Activated naive CD4-positive, alpha-beta T cell treated with anti-CD3 and anti-CD28 coated beads for 36 hours (primary cell): Measurements from ENCODE around the gene SOWAHC. TPM values are rescaled to one million over a fixed set of nuclear protein-coding genes. Genes with fewer than 3 reads are reported as not detected.
"Not testable (repeated sequence)": the region's sequence is repeated elsewhere in the genome, so short reads cannot be mapped to it uniquely, and the experiment has no call there.

ENCODE experiments used
- CTCF ChIA-PET: fragments of 350-600 bp; sonication (Branson Sonifier 250); formaldehyde crosslinking; loops from one replicate; lab custom pipeline; 2021; ENCODE audit warnings: antibody characterized with exemption; lab: Charles Lee
- DNase-seq: peaks from one replicate; pipeline ENCODE4 v3.0.0-alpha.2; 2020
- H3K27ac Mint-ChIP-seq: one replicate; pipeline ENCODE4 v1.8.0; 2021; ENCODE audit warnings: mild to moderate bottlenecking, mixed read lengths
- H3K27me3 Mint-ChIP-seq: one replicate; pipeline ENCODE4 v1.8.0; 2021; ENCODE audit warnings: low read depth, mixed read lengths
- H3K36me3 Mint-ChIP-seq: one replicate; pipeline ENCODE4 v1.8.0; 2021; ENCODE audit warnings: low read depth, mixed read lengths
- H3K4me1 Mint-ChIP-seq: one replicate; pipeline ENCODE4 v1.8.0; 2021; ENCODE audit warnings: low read depth, mixed read lengths
- H3K4me3 Mint-ChIP-seq: one replicate; pipeline ENCODE4 v1.8.0; 2021; ENCODE audit warnings: mild to moderate bottlenecking, moderate library complexity, mixed read lengths
- H3K9me3 Mint-ChIP-seq: one replicate; pipeline ENCODE4 v1.8.0; 2021; ENCODE audit warnings: mixed read lengths
- intact Hi-C: fragments of 100-400 bp; cut with micrococcal nuclease; formaldehyde crosslinking; loops from one replicate; pipeline ENCODE4 v1.15.1; 2023
- total RNA-seq, 2 experiments: library from RNA; stranded (reverse); gene quantifications; one replicate each; pipeline ENCODE4 v1.2.3, GENCODE V29; 2021

The SOWAHC gene
- total RNA-seq, 2 experiments from 2014 or later: 0.38 to 0.44 TPM

DNA sequence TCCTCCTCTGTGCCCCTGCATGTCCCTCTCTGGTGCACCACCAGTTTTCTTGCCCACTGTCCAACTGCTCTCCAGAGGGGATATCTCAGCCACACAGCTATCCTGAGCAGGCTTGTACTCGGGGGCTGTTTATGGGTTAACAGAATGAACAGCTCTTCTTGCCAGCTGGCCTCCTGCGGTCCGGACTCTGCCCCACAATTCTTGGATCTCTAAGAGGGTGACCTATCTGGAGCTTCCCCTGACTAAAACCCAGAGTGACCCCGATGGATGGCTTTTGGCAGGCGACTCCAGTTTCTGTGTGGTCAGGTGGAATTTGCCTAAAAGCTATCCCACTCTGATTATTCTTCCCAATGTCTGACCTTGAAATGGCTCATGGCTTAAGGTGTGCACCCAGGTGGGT lies 9.1 kb downstream of the SOWAHC start:
- DNase-seq: no peak
- Mint-ChIP-seq H3K9me3 (no peaks in the 10 kb centered on the region), H3K27ac (no peak overlapping the region), H3K4me3 (no peak overlapping the region), H3K27me3 (peaks cover 17% of the 10 kb centered on the region), H3K36me3 (no peaks in the 10 kb centered on the region), H3K4me1 (no peaks in the 10 kb centered on the region)
- intact Hi-C loops: no loop called here
- CTCF ChIA-PET: interaction anchor here (1.9 kb wide), 1 partner anchor 80 kb away, joined by 4 read pairs; no protein-coding TSS in a partner anchor

DNA sequence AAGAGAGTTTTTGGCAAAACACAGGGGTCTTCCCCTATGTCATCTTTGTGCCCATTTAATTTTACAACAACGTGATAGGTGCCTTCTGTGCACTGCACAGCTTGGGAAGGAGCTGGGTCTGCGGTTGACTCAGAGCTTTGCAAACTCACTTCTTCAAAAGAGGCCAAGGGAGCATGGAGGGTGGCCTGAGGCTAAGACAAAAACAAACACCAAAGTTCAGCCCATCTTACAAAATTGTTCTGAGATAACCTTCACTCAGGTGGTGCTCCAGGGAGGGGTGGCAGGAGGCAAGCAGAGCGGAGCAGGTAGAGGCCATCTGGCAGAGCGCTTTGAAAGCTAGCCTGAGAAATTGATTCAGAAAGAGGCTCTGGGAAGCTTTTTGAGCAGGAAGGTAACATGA lies 9.8 kb downstream of the SOWAHC start:
- CTCF ChIA-PET: interaction anchor here (1.9 kb wide), 1 partner anchor 81 kb away, joined by 4 read pairs; no protein-coding TSS in a partner anchor

DNA sequence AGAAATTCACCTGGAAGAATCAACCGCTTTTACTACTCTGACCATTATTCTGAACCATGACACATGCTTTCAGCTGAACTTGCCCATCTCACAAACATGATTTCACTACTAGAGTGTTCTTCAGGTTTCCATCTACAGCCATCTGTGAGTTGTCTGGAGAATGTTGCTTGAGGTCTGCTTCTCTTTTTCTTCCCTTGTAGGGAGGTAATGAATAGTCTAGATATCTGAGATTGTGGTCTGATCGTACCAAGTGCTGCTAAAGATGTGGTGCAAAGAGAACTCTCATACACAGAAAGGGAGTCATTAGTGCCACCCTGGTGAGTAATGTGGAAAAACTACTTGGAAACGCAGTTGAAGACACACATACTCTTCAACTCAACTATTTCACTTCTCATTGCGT lies 10.2 kb downstream of the SOWAHC start:
- Mint-ChIP-seq H3K4me3 (no peak overlapping the region), H3K9me3 (no peaks in the 10 kb centered on the region), H3K27me3 (peaks cover 10% of the 10 kb centered on the region), H3K27ac (no peak overlapping the region), H3K36me3 (no peaks in the 10 kb centered on the region), H3K4me1 (no peaks in the 10 kb centered on the region)
- no peak for DNase-seq
- CTCF ChIA-PET: no interaction called here
- intact Hi-C loops: no loop called here

More for the DNA sequence above, 9.8 kb downstream of the SOWAHC start:
- H3K9me3 Mint-ChIP-seq: no peaks in the 10 kb centered on the region
- H3K4me3 Mint-ChIP-seq: no peak overlapping the region
- H3K27ac Mint-ChIP-seq: no peak overlapping the region
- intact Hi-C loops: no loop called here
- peaks cover 15% of the 10 kb centered on the region for H3K27me3 Mint-ChIP-seq
- no peaks in the 10 kb centered on the region for H3K36me3 Mint-ChIP-seq
- DNase-seq: no peak
- H3K4me1 Mint-ChIP-seq: no peaks in the 10 kb centered on the region

DNA sequence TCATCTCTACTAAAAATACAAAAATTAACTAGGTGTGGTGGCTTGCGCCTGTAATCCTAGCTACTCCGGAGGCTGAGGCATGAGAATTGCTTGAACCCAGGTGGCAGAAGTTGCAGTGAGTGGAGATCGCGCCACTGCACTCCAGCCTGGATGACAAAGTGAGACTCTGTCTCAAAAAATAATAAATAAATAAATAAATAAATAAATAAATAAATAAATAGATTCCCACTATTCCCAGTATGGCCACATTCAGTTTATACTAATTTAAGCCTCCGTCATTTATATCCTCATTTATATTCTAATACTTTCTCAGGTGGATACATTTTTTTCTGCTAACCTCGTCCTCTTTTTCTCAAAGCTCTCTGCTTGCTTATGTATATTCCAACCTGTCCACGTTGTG lies 14.2 kb downstream of the SOWAHC start:
- H3K4me3 Mint-ChIP-seq, H3K4me1 Mint-ChIP-seq, DNase-seq, H3K27ac Mint-ChIP-seq, intact Hi-C loops, H3K9me3 Mint-ChIP-seq, H3K27me3 Mint-ChIP-seq, H3K36me3 Mint-ChIP-seq: not testable (repeated sequence)
- CTCF ChIA-PET: interaction anchor here (1.5 kb wide), 1 partner anchor 83 kb away, joined by 4 read pairs; no protein-coding TSS in a partner anchor

GRCh38 chr2:109629867-109630266 lies 15.7 kb downstream of the SOWAHC start:
- Mint-ChIP-seq H3K4me1 (peaks cover 1% of the 10 kb centered on the region), H3K36me3 (no peaks in the 10 kb centered on the region), H3K27me3 (peaks cover 6% of the 10 kb centered on the region), H3K27ac (no peak overlapping the region), H3K4me3 (no peak overlapping the region), H3K9me3 (no peaks in the 10 kb centered on the region)
- CTCF ChIA-PET: interaction anchor here (1.5 kb wide), 1 partner anchor 84 kb away, joined by 4 read pairs; no protein-coding TSS in a partner anchor
- DNase-seq: no peak
- intact Hi-C loops: no loop called here

GRCh38 chr2:109630441-109631430 lies 16.6 kb downstream of the SOWAHC start:
- CTCF ChIA-PET: no interaction called here
- peaks cover 1% of the 10 kb centered on the region for H3K4me1 Mint-ChIP-seq
- H3K4me3 Mint-ChIP-seq: no peak overlapping the region
- H3K36me3 Mint-ChIP-seq: no peaks in the 10 kb centered on the region
- DNase-seq: no peak
- no peaks in the 10 kb centered on the region for H3K9me3 Mint-ChIP-seq
- H3K27ac Mint-ChIP-seq: no peak overlapping the region
- peaks cover 6% of the 10 kb centered on the region for H3K27me3 Mint-ChIP-seq
- intact Hi-C loops: no loop called here

DNA sequence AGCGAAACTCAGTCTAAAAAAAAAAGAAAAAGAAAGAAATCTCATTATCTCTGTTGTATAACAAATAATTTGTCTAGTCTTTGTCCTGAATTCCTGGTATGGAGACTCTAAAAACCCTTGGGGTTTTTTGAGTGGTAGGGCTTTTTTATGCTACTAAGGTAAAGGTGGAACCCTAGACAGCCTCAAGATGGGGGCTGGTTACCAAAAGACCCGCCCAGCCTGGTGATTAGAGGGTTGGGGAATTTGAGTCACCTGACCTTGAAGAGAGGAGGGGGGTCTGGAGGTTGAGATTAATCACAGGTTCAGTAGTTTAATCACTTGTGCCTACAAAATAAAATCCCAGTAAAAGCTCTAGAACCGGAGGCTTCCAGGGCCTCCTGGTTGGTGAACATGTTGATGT lies 17.6 kb downstream of the SOWAHC start:
- CTCF ChIA-PET: no interaction called here
- H3K4me1 Mint-ChIP-seq: peaks cover 1% of the 10 kb centered on the region

DNA sequence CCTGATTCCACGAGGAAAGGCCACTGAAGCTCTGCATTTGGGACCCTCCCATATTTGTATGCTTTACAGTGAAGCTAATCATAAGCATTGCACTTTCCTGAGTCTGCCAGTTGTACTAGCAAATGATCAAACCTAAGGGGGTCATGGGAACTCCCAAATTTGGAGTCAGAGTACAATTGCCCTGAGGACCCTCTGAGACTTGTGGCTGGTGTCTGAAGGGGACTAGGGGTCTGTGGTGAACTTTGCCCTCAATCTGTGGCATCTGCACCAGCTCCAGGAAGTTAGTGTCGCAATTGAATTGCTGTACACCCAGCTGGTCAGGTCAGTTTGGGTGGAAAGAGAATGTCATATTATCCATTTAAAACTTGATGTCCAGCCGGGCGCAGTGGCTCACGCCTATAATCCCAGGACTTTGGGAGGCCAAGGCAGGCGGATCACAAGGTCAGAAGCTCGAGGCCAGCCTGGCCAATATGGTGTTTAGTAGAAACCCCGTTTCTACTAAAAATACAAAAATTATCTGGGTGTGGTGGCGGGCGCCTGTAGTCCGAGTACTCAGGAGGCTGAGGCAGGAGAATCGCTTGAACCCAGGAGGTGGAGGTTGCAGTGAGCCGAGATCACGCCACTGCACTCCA lies 18.1 kb downstream of the SOWAHC start:
- DNase-seq: no peak
- H3K9me3 Mint-ChIP-seq: no peaks in the 10 kb centered on the region
- no peaks in the 10 kb centered on the region for H3K36me3 Mint-ChIP-seq
- intact Hi-C loops: no loop called here
- CTCF ChIA-PET: no interaction called here
- H3K27ac Mint-ChIP-seq: no peak overlapping the region
- peaks cover 1% of the 10 kb centered on the region for H3K4me1 Mint-ChIP-seq
- H3K4me3 Mint-ChIP-seq: no peak overlapping the region
- H3K27me3 Mint-ChIP-seq: peaks cover 3% of the 10 kb centered on the region

More for the DNA sequence above, 17.6 kb downstream of the SOWAHC start:
- Mint-ChIP-seq H3K4me3 (no peak overlapping the region), H3K27ac (no peak overlapping the region), H3K36me3 (no peaks in the 10 kb centered on the region), H3K9me3 (no peaks in the 10 kb centered on the region), H3K27me3 (peaks cover 4% of the 10 kb centered on the region)
- no peak for DNase-seq
- intact Hi-C loops: no loop called here

- CTCF ChIA-PET: interaction anchor here (0.6 kb wide), 1 partner anchor 70 kb away, joined by 3 read pairs; no protein-coding TSS in a partner anchor
- no peak overlapping the region for H3K4me3 Mint-ChIP-seq
- H3K9me3 Mint-ChIP-seq: no peaks in the 10 kb centered on the region
- H3K27me3 Mint-ChIP-seq: no peaks in the 10 kb centered on the region
- peaks cover 9% of the 10 kb centered on the region for H3K4me1 Mint-ChIP-seq
- intact Hi-C loops: no loop called here
- no peak for DNase-seq
- H3K27ac Mint-ChIP-seq: no peak overlapping the region
- no peaks in the 10 kb centered on the region for H3K36me3 Mint-ChIP-seq
Measured at GRCh38 chr2:109633284-109633961, 19.3 kb downstream of the SOWAHC start.

- Mint-ChIP-seq H3K27me3 (no peaks in the 10 kb centered on the region), H3K27ac (no peak overlapping the region), H3K4me3 (no peak overlapping the region), H3K4me1 (peaks cover 11% of the 10 kb centered on the region), H3K36me3 (no peaks in the 10 kb centered on the region), H3K9me3 (no peaks in the 10 kb centered on the region)
- CTCF ChIA-PET: no interaction called here
- DNase-seq: no peak
- intact Hi-C loops: no loop called here
Measured at GRCh38 chr2:109635426-109636304, 21.5 kb downstream of the SOWAHC start.

DNA sequence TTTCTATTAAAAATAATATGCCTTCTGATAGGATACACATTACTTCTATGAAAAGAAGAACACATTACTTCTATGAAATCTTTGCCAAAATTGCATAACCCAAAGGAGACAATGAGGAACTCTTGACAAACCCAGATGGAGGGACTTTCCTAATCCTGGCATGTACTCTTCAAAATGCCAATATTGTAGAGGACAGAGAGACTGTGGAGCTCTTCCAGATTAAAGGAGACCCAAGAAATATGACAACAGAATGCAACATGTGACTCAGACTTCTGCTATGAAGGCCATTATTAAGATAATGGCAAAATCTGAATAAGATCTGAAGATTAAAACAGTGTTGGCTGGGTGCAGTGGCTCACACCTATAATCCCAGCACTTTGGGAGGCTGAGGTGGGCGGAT lies 22.2 kb downstream of the SOWAHC start:
- CTCF ChIA-PET: no interaction called here
- no peak for DNase-seq
- H3K36me3 Mint-ChIP-seq: no peaks in the 10 kb centered on the region
- no peaks in the 10 kb centered on the region for H3K27me3 Mint-ChIP-seq
- H3K27ac Mint-ChIP-seq: no peak overlapping the region
- peaks cover 11% of the 10 kb centered on the region for H3K4me1 Mint-ChIP-seq
- no peaks in the 10 kb centered on the region for H3K9me3 Mint-ChIP-seq
- intact Hi-C loops: no loop called here
- H3K4me3 Mint-ChIP-seq: no peak overlapping the region
